Measurements from ENCODE around the gene UMOD. TPM values are rescaled to one million over a fixed set of nuclear protein-coding genes. Genes with fewer than 3 reads are reported as not detected.

The UMOD gene
- total RNA-seq, 6 experiments from 2014 or later: not detected

DNA sequence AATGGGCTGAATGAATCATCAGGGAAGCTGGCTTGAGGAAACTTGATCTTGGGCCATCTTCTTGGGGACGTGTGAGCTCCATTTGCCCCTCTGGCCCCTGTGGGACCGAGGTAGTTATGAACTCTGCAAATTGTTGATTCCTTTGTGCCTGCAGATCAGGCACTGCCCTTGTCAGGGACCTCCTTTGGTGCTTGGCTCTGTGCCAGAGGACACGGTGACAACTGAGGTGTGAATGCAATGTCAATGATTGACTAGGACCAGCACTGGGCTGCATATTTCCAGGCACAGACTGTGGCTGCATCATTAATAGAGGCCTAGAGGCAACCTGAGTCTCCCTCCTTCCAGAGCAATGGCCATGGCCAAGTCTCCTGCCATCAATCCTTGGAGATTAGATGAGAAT is 28.3 kb upstream of the UMOD start:
- DNase-seq: no peak
- H3K27me3 Mint-ChIP-seq (ENCODE audit: insufficient read depth): no peaks in the 10 kb centered on the region
- no peaks in the 10 kb centered on the region for H3K9me3 Mint-ChIP-seq

GRCh38 chr16:20377181-20377580 is 24.7 kb upstream of the UMOD start:
- H3K36me3 Mint-ChIP-seq (ENCODE audit: low read depth): no peaks in the 10 kb centered on the region
- TF ChIP-seq, protein P1, sequence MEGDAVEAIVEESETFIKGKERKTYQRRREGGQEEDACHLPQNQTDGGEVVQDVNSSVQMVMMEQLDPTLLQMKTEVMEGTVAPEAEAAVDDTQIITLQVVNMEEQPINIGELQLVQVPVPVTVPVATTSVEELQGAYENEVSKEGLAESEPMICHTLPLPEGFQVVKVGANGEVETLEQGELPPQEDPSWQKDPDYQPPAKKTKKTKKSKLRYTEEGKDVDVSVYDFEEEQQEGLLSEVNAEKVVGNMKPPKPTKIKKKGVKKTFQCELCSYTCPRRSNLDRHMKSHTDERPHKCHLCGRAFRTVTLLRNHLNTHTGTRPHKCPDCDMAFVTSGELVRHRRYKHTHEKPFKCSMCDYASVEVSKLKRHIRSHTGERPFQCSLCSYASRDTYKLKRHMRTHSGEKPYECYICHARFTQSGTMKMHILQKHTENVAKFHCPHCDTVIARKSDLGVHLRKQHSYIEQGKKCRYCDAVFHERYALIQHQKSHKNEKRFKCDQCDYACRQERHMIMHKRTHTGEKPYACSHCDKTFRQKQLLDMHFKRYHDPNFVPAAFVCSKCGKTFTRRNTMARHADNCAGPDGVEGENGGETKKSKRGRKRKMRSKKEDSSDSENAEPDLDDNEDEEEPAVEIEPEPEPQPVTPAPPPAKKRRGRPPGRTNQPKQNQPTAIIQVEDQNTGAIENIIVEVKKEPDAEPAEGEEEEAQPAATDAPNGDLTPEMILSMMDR (IDR thresholded peaks at IDR 0.05): no peak
- H3K27ac Mint-ChIP-seq: no peak overlapping the region
- no peak for DNase-seq
- no peak overlapping the region for H3K4me3 Mint-ChIP-seq
- peaks cover 5% of the 10 kb centered on the region; the same call in 1 of the 2 replicates for H3K9me3 Mint-ChIP-seq
- no peaks in the 10 kb centered on the region for H3K4me1 Mint-ChIP-seq (ENCODE audit: low read depth)
- H3K27me3 Mint-ChIP-seq (ENCODE audit: insufficient read depth): no peaks in the 10 kb centered on the region

More for the DNA sequence above, 28.3 kb upstream of the UMOD start:
- TF ChIP-seq, protein P1 (IDR thresholded peaks at IDR 0.05): no peak
- Mint-ChIP-seq H3K4me1 (ENCODE audit: low read depth) (no peaks in the 10 kb centered on the region), H3K4me3 (no peak overlapping the region), H3K36me3 (ENCODE audit: low read depth) (no peaks in the 10 kb centered on the region), H3K27ac (no peak overlapping the region)

- no peak for DNase-seq
- Mint-ChIP-seq H3K4me1 (ENCODE audit: low read depth) (no peaks in the 10 kb centered on the region), H3K27me3 (ENCODE audit: insufficient read depth) (peaks cover 2% of the 10 kb centered on the region; the same call in 1 of the 2 replicates), H3K36me3 (ENCODE audit: low read depth) (no peaks in the 10 kb centered on the region), H3K27ac (no peak overlapping the region), H3K4me3 (no peak overlapping the region), H3K9me3 (peaks cover 11% of the 10 kb centered on the region)
- TF ChIP-seq, protein P1 (IDR thresholded peaks at IDR 0.05): no peak
Observed at GRCh38 chr16:20372701-20373100, 20.2 kb upstream of the UMOD start.

DNA sequence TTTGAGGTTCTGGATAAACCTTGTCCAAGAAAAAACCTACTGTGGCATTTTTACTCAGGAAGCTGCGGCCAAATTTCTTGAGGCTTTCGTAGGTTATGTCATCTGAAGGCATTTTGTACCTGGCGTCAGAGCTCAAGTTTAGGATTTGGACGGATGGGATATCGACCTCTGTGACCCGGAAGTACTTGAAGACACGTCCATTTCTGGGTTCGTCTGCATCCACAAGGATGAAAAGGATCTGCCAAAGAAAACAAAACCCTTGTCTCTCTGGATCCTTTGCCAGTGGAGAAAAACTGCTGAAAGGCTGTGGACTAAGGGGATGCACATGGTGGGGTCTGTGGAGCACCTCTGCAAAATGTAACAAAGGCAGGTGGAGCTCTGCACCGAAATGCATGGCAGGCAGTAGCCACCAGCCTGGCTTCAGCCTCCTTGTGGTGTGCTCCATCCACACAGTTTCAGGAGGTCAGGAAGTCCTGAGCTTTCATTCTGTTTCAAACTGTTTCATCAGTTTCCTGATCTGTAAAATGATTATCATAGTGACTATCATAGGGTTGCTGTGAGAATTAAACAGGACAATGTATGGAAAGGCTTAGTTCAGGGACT is 17.0 kb upstream of the UMOD start:
- Mint-ChIP-seq H3K27me3 (ENCODE audit: insufficient read depth) (peaks cover 2% of the 10 kb centered on the region), H3K4me1 (ENCODE audit: low read depth) (no peaks in the 10 kb centered on the region), H3K4me3 (no peak overlapping the region), H3K9me3 (peaks cover 21% of the 10 kb centered on the region), H3K36me3 (ENCODE audit: low read depth) (no peaks in the 10 kb centered on the region), H3K27ac (no peak overlapping the region)
- DNase-seq: no peak
- TF ChIP-seq, protein P1 (IDR thresholded peaks at IDR 0.05): no peak

GRCh38 chr16:20364051-20364450 is 11.5 kb upstream of the UMOD start:
- TF ChIP-seq, protein P1 (IDR thresholded peaks at IDR 0.05): no peak
- Mint-ChIP-seq H3K27me3 (ENCODE audit: insufficient read depth) (peaks cover 2% of the 10 kb centered on the region), H3K27ac (no peak overlapping the region), H3K36me3 (ENCODE audit: low read depth) (0 out of 2 replicates have a peak, but pooled peaks cover 5% of the 10 kb centered on the region), H3K9me3 (peaks cover 34% of the 10 kb centered on the region), H3K4me3 (no peak overlapping the region), H3K4me1 (ENCODE audit: low read depth) (no peaks in the 10 kb centered on the region)
- no peak for DNase-seq
